Umbilical cord (tissue), 2 donors: ENCODE measurements around the gene SIRT4. TPM values are rescaled to one million over a fixed set of nuclear protein-coding genes. Genes with fewer than 3 reads are reported as not detected.
"Not testable (repeated sequence)": the region's sequence is repeated elsewhere in the genome, so short reads cannot be mapped to it uniquely, and the experiment has no call there.

Source experiments
- DNase-seq: peaks from one replicate; pipeline ENCODE4 v3.0.0-alpha.2; 2015; ENCODE audit warnings: low spot score
- total RNA-seq: library from RNA; depleted of rRNA; stranded (reverse); fragments of >200 nt; gene quantifications from one replicate; pipeline ENCODE4 v1.2.3, GENCODE V29; 2014; ENCODE audit warnings: low replicate concordance; ENCODE audit not compliant: insufficient read depth

SIRT4 gene
- total RNA-seq, 1 donor from 2014 or later = not detected

- peak; percentile 36 for DNase-seq
These were observed 33.3 kb downstream of the SIRT4 start for GRCh38 chr12:120335447-120335846.

GRCh38 chr12:120336392-120336791 is 34.3 kb downstream of the SIRT4 start:
- not testable (repeated sequence) for DNase-seq

- no peak for DNase-seq
These were observed 35.6 kb downstream of the SIRT4 start for GRCh38 chr12:120337730-120338129.

- DNase-seq = no peak
These were observed 37.1 kb downstream of the SIRT4 start for GRCh38 chr12:120339256-120339655.

GRCh38 chr12:120342175-120343038 is 40.3 kb downstream of the SIRT4 start:
- DNase-seq = no peak

GRCh38 chr12:120343039-120343537 is 41.0 kb downstream of the SIRT4 start:
- DNase-seq = no peak

- no peak for DNase-seq
These were observed 41.6 kb downstream of the SIRT4 start for GRCh38 chr12:120343692-120344091.

- DNase-seq = no peak
These were observed 43.9 kb downstream of the SIRT4 start for GRCh38 chr12:120346031-120346430.

- DNase-seq = no peak
These were observed 44.6 kb downstream of the SIRT4 start for GRCh38 chr12:120346681-120347080.

GRCh38 chr12:120347766-120348165 is 45.6 kb downstream of the SIRT4 start:
- no peak for DNase-seq

GRCh38 chr12:120350576-120351350 is 48.6 kb downstream of the SIRT4 start:
- no peak for DNase-seq

- DNase-seq = peak; percentile 29
These were observed 50.0 kb downstream of the SIRT4 start for GRCh38 chr12:120352117-120352516.

- no peak for DNase-seq
These were observed 51.0 kb downstream of the SIRT4 start for GRCh38 chr12:120353136-120353535.

- DNase-seq = no peak
These were observed 51.6 kb downstream of the SIRT4 start for GRCh38 chr12:120353556-120354317.

- peak; percentile 80 for DNase-seq
These were observed 54.5 kb downstream of the SIRT4 start for GRCh38 chr12:120356567-120357030.

GRCh38 chr12:120357104-120357503 is 55.0 kb downstream of the SIRT4 start:
- no peak for DNase-seq

GRCh38 chr12:120358412-120359100 is 56.4 kb downstream of the SIRT4 start:
- DNase-seq = no peak

- DNase-seq = no peak
These were observed 57.0 kb downstream of the SIRT4 start for GRCh38 chr12:120359128-120359527.

- DNase-seq = peak; percentile 90
These were observed 59.5 kb downstream of the SIRT4 start for GRCh38 chr12:120361506-120362208.
